HG03457 (cell line): ENCODE data around the gene USP15.
"Not testable (repeated sequence)": the region's sequence is repeated elsewhere in the genome, so short reads cannot be mapped to it uniquely, and the experiment has no call there.

Source experiments
- ATAC-seq: cut with Tn5 transposase; IDR thresholded peaks from one replicate; pipeline ENCODE4 v1.9.1; 2021; ENCODE audit warnings: moderate number of reproducible peaks; ENCODE audit not compliant: unreplicated experiment

USP15 gene

DNA sequence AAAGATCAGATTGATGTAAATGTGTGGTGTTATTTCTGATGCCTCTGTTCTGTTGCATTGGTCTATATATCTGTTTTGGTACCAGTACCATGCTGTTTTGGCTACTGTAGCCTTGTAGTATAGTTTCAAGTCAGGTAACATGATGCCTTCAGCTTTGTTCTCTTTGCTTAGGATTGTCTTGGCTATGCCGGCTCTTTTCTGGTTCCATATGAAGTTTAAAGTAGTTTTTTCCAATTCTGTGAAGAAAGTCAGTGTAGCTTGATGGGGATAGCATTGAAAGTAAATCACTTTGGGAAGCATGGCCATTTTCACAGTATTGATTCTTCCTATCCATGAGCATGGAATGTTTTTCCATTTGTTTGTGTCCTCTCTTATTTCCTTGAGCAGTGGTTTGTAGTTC lies 105.6 kb downstream of the USP15 start:
- not testable (repeated sequence) for ATAC-seq

DNA sequence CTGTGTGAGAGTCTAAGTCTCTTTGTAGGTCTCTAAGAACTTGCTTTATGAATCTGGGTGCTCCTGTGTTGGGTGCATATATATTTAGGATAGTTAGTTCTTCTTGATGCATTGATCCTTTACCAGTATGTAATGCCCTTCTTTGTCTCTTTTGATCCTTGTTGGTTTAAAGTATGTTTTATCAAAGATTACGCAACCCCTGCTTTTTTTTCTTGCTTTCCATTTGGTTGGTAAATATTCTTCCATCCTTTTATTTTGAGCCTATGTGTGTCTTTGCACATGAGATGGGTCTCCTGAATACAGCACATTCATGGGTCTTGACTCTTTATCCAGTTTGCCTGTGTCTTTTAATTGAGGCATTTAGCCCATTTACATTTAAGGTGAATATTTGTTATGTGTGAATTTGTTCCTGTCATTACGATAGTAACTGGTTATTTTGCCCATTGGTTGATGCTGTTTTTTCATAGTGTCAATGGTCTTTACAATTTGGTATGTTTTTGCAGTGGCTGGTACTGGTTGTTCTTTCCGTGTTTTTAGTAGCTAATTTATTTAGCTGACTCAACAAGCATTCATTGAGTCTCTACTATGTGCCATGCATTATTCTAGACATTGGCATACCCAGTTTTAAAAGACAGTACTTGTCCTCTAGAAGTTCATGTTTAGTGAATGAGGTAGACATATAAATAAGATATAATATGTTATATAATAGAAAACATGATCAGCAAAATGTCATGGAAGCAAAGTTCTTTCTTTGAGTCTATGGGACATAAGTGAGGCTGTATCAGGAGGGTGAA lies 108.4 kb downstream of the USP15 start:
- not testable (repeated sequence) for ATAC-seq

DNA sequence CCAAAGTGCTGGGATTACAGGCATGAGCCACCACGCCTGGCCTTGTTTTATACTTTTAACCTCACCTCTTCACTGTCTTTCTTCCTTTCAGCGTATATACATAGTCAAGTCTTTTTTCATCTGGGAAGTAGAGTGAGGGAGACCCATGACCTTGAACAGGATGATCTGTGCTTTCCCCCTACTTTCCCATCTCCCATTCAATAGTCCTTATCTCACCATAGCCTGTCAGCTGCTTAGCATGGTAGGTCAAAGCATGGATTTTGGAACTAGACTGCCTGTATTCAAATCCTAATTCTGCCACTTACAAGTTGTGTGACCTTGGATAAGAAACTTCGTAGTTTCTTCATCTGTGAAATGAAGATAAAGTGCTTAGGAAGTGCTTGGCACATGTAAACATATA lies 110.0 kb downstream of the USP15 start:
- ATAC-seq: no peak

DNA sequence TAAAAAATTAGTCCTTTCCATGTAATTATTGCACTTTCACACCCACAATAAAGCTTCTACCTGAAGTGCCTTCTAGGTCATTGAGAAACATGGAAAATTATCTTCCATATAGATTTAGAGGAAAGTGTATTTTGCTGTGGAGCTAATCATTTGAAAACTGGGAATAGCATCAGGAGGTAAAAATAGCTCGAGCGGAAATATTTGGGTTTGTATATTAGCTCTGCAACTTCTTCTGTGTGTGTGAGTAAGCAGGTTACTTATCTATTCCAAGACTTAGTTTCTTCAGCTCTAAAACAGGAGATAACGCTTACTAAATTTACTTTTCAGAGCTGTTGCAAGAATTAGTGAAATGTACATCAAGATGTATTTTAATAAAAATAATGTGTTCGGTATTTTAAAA lies 111.5 kb downstream of the USP15 start:
- ATAC-seq: no peak

DNA sequence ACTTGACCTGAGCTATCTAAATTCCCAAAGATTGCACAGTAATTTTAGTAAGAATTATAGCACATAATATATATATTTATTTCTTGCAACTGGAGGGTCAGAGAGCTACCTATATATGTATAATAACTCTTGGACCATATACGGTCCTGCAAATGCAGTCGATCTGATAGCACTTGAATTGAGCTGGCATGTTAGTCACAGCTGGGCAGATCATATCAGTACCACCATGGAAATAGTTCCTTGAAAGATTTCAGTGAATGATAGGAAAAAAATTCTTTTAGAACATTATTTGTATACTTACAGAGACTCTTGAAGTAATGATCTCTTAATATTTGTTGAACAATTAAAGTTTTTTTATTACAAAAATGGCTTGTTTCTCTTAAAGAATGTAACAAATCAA lies 111.9 kb downstream of the USP15 start:
- no peak for ATAC-seq

DNA sequence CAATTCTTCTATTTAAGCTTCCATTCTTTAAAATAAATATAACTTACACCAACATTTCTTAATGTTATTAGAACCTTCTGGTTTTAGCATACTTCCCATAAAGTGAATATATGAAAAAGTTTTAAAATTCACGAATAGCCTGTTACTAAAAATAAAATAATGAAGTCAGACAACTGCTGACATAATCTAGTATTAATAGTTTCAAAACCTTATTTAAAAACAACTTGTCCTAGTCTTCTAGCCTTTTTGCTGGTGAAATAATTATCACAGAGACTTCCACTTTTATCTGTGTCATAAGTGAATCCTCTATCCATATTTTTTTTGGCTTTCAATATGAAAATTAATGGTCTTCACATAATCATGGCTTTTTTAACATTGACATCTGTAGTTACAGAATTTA lies 112.6 kb downstream of the USP15 start:
- ATAC-seq: no peak

DNA sequence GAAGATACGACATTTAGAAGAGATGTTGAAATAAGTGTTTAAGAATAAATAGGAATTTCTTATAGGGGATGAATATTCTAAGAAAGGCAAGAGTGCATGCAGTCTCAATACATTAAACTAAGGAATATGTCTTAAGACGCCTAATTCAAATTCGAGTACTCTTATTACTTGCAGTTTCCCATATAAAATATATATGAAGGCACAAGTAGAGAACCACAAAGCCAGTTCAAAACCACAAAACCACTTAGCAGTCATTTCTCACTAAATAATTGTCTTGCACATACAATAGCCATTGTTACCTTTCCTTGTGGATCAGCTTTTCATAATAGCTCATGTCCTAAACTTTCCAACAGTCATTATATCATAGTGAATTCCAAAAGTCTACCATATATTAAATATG lies 115.4 kb downstream of the USP15 start:
- no peak for ATAC-seq

DNA sequence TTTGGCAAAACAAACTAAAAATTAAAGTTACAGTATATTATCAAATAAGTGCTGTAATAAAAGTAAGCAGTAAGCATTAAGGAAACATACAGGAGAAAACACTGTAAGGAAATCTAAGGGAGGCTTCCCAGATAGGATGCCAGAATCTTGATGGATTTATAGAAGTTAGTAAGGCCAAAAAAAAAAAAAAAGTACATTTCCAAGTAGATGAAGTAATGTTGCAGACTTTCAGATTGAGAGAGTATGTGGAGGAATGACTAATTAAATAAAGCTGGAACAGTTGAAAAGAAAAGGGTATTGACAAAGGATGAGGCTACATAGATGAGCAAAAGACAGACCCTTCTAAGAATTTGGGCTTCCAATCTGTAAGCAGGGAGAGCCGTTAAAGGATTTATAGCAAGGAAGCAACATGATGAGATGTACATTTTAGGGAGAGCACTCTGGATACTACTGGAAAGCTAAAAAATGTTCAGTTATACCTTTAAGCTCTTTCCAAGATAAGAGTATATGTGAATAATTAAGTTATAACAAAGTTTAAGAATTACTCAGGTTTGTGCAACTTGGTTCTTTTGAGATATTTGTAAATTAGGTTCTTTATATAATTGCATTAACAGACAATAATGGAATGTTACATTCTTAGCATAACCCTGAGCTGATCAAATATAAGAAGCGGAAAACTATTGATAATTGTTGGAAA lies 119.0 kb downstream of the USP15 start:
- no peak for ATAC-seq

DNA sequence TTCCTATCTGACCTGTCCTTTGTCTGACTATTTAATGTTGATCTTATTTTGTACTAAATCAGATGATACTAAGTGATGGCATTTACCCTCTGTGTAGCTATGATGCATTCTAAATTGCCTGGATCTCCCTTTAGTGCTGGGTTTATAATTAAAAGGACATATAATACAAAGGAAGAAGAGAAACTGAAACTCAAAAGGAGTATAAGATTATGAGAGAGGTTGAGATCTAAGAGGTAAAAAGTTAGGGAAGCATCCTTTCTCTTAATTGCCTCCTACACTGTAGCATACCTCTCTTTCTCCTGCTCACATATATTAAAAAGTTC lies 119.5 kb downstream of the USP15 start:
- ATAC-seq: no peak

DNA sequence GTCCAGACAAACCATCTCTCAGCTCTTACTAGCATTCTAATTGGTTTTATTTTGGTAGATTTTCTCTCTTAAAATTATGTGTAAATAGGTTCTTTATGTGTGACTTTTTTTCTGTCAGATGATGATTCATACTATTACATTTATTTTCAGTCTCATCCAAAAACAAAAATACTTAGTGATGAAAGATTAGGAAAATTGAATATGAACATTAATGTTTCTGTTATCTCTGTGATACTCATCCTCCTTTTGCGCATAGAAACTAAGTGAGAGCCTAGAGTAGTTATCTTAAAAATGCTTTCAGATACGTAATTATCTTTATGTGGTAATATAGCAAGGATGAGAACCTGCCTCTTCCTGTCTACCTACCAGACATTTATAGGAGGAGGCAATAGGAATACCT lies 122.3 kb downstream of the USP15 start:
- no peak for ATAC-seq

DNA sequence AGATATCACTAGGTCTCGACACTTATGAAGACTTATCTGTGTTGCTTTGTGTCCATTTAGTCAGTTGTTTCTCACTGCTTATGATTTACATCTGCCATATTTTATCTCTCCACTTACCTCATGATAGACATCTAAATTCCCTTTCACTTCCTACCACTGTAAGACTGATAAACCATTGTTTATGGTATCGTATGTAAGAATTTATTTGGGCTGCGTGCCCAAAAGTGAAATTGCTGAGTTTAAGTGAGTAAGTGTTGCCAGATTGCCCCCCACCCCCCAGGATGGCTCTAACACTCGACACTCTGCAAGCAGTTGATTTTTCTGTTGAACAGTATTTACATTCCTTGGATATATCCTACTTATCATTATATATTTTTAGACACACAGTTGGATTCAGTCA lies 136.5 kb downstream of the USP15 start:
- ATAC-seq: no peak

DNA sequence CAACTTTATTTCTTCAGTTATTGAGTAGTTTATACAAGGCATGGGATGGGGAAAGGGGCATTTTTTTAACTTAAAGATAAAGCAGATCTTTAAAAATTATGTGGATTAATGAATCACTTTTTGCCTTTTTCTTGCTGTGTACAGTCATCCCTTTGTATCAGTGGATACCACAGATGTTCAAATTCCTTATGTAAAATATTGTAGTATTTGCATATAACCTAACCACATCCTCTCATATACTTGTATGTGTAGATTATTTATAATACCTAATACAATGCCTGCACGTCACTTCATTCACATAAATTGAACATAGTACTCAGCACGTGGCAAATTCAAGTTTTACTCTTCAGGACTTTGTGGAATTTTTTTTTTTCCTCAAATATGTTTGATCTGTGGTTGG lies 139.9 kb downstream of the USP15 start:
- ATAC-seq: no peak

DNA sequence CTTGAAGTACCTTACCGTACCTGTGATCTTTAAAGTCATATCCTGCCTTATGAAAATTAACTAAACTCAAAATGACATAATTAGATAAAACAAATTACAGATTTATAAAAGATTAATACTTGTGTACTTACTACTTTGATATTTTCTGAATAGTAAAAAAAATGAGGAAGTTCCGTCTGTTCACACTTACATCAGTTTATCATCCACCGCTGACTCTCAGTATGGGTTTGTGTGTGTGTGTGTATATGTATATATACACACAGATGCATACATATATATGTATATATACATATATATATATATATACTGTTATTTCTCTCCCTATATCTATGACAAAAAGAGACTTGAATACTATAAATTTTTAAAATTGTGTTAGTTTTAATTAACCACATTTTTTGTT lies 141.4 kb downstream of the USP15 start:
- no peak for ATAC-seq

DNA sequence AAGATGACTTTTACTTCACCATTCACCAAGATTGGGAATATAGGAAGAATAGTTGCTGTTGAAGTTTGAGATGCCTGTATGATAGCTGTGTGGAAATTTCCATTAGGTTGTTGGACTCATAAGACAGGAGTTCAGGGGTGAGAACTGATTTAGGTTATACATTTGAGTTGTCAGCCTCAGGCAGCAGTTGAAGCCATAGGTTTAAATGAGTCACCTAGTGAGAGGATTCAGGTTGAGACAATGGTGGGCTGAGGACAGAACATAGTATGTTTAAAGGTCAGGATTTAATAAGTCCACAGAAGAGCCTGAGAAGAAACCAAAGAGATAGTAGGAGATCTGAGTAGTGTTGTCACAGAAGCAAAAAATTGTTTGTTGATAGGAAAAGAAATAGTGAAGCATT lies 142.8 kb downstream of the USP15 start:
- no peak for ATAC-seq

DNA sequence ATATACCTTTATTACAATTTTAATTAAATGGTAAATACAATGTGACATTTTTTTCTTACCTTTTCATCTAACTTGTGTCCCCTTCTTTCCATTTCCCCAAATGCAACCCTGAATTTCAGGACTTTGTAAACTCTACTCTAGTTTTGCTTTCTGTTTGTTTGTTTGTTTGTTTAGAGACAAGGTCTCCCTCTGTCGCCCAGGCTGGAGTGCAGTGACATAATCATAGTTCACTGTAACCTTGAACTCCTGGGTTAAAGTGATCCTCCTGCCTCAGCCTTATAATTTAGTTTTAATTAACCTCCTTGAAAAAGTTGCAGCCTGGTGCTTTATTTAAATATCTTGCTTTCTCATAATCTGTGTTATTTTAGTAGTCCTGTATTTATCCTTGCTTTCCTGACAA lies 147.4 kb downstream of the USP15 start:
- ATAC-seq: no peak

DNA sequence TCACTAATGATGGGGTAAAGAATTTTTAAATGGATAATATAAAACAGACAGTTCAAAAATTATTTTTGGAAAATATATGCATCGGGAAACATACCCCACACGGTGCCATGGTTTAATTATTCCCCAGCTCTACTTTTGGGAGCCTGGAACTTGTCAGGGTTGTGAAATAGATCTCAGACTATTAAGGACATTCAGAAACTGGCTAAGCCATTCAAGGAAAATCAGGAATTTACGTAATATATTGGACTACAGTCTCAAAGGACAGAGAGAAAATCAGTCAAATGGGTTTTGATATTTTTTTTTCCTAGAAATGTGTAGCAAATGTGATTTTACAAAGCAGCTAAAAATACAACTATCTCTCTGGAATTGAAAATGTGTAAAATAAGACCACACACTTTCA lies 148.9 kb downstream of the USP15 start:
- no peak for ATAC-seq

DNA sequence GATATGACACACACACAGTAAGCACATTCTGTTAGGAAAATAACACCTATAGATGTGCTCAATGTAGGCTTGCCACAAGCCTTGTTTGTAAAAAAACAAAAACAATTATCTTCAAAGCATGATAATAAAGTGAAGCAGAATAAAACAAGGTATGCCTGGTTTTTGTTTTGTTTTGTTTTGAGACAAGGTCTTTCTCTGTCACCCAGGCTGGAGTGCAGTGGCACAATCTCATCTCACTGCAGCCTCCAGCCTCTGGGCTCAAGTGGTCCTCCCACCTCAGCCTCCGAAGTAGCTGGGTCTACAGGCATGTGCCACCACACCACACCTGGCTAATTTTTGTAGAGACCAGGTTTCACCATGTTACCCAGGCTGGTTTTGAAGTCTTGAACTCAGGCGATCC lies 154.0 kb downstream of the USP15 start:
- no peak for ATAC-seq

DNA sequence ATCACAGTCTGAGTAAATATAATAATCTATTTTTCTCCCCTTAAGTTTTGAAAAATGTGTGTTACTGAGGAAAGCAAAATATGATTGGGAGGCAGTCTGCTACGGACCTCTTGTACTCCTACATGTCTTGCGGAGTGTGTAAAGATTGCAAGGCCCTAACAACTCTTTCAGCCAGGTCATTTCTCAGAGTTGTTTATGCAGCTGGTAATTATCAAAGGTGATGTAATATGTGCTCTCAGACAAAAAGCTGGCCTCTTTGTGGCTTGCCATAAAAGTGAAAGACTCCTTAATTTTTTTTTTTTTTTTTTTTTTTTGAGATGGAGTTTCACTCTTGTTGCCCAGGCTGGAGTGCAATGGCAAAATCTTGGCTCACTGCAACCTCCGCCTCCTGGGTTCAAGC lies 165.9 kb downstream of the USP15 start:
- no peak for ATAC-seq

DNA sequence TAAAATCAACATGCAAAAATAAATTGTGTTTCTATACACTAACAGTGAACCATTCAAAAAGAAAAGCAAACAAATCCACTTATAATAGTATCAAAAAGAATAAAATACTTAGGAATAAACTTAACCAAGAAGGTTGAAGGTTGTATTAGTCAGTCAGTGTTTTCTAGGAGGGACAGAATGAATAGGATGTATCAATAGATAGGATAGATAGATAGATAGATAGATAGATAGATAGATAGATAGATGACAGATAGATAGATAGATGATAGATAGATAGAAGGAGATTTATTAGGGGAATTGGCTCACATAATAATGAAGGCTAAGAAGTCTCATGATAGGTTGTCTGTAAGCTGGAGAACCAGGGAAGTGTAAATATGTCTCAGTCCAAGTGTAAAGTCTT lies 169.3 kb downstream of the USP15 start:
- ATAC-seq: no peak

DNA sequence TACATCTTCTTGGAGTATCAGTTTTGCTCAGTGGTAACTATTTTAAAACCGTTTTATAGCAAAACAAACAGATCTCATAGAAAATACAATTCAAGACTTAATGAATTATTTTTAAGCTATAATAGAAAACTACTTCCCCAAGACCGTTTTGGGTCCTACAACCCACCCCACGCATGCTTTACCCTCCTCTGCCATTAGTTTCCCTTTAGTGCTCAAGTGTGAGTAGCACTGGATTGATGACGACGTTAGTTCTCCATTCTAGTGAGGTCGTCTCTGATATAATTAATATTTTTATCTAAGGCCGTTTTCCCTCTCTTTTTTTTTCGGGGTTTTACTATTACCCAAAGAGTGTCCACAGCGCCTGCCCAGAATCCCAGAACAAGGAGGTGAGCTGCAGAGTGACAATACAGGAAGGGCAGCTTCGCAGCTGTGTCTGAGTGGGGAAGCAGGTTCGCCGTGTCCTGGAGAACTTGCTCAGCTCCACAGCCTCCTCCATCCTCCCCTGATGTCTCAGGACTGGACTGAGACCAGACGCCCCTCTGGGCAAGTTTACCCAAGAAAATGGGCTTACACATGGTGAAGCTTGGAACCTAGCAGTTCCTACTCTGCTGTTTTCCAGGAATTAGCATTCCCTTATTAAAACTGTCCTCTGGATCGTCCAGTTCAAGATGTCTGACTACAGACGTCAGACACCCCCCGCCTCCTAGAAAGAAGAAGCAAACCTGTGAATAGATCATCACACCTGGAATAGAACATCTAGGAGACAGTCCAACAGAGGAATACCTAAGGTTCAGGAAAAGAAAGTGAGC lies 174.5 kb downstream of the USP15 start:
- ATAC-seq: no peak

DNA sequence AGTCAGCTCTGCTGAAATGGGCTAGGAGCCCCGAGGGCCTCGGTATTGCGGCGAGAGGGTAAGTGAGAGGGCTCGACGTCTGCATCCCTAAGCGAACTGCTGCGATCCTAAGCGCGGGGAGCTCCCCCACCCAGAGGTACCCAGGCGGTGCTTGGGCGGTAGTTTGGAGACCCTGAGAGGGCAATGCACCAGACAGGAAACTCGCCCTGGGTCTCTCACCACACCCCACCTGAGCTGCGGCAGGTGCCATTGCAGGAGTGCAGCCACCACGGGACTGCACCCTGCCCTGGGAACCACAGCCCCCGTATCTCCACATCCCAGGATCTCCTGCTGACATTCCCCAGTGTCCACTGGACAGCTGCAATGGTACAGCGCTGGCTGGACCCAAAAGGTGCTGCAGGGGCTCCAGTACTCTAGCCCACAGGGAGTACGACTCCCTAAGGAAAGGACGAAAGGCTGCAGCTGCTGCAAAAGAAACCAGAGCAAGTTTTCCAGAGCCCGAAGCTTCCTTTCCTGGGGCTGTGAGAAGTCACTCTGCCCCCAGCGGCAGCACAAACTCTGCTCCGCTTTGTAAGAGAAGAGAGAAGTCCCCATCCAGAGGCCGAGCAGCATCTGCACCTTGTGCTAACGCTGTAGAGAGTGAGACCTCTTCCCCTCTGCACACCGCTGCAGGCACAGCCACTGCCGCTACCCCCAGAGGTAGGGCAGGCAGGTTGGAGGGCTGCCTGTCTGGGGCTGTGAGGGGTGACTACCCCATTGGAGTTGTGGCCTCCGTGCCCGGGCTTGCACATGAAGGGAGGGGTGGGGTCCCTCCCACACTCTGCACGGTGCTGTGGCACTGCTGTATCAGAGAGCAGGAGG lies 175.3 kb downstream of the USP15 start:
- no peak for ATAC-seq
